PC-3 (cell line): Measurements from ENCODE around the gene ZNF407. TPM values are rescaled to one million over a fixed set of nuclear protein-coding genes. Genes with fewer than 3 reads are reported as not detected.

ENCODE experiments used
- ATAC-seq: fragments of 200-7000 bp; cut with Tn5 transposase; 2 replicates; pipeline ENCODE4 v1.9.1; 2020; ENCODE audit warnings: mild to moderate bottlenecking, moderate library complexity
- BruUV-seq: library from RNA; stranded (reverse); fragments of 400-500 nt; replicated peaks from 2 replicates; lab custom pipeline; 2021; lab: Mats Ljungman, UMichigan
- CTCF ChIA-PET: fragments of 300-600 bp; sonication (Branson Sonifier 250); formaldehyde crosslinking; loops from one replicate; lab custom pipeline; 2022; ENCODE audit warnings: antibody characterized with exemption; lab: Charles Lee
- POLR2A ChIA-PET: fragments of 300-600 bp; sonication (Branson Sonifier 250); formaldehyde crosslinking; loops from one replicate; lab custom pipeline; 2022; ENCODE audit warnings: antibody characterized with exemption; ENCODE audit not compliant: unreplicated experiment; lab: Charles Lee
- DNase-seq: peaks from one replicate; pipeline ENCODE4 v3.0.0-alpha.2; 2015
- H2AFZ ChIP-seq: fragments of 300-600 bp; sonication (generic); 2 replicates; pipeline ENCODE4 v1.6.0; 2016; ENCODE audit warnings: antibody characterized with exemption, low read length
- H3F3A ChIP-seq: fragments of 300-600 bp; sonication (generic); one replicate; pipeline ENCODE4 v1.6.0; 2017; ENCODE audit warnings: antibody characterized with exemption, low read length, control low read depth, mild to moderate bottlenecking; ENCODE audit not compliant: unreplicated experiment
- H3K27ac ChIP-seq: fragments of 300-600 bp; sonication (generic); 2 replicates; pipeline ENCODE4 v1.5.1; 2016; ENCODE audit warnings: mild to moderate bottlenecking, low read length
- H3K27me3 ChIP-seq: fragments of 300-600 bp; sonication (generic); 2 replicates; pipeline ENCODE4 v1.6.1; 2016; ENCODE audit warnings: low read length, mixed read lengths
- H3K36me3 ChIP-seq: fragments of 300-600 bp; sonication (generic); 2 replicates; pipeline ENCODE4 v1.6.1; 2016; ENCODE audit warnings: low read depth, mixed run types, low read length, mixed read lengths
- H3K4me1 ChIP-seq: fragments of 300-600 bp; sonication (generic); 2 replicates; pipeline ENCODE4 v1.5.1; 2016; ENCODE audit warnings: low read length; ENCODE audit not compliant: insufficient read depth
- H3K4me2 ChIP-seq: fragments of 300-600 bp; sonication (generic); 2 replicates; pipeline ENCODE4 v1.6.0; 2016; ENCODE audit warnings: low read length
- H3K4me3 ChIP-seq: fragments of 300-600 bp; sonication (generic); 2 replicates; pipeline ENCODE4 v1.5.1; 2016; ENCODE audit warnings: mild to moderate bottlenecking, low read length, mixed read lengths
- H3K79me2 ChIP-seq: fragments of 300-600 bp; sonication (generic); 2 replicates; pipeline ENCODE4 v1.6.1; 2017; ENCODE audit warnings: low read length, mixed read lengths
- H3K9ac ChIP-seq: fragments of 300-600 bp; sonication (generic); 2 replicates; pipeline ENCODE4 v1.6.0; 2016; ENCODE audit warnings: mild to moderate bottlenecking, low read length
- H3K9me2 ChIP-seq: fragments of 300-600 bp; sonication (generic); replicated peaks from 2 replicates; pipeline ENCODE4 v1.6.1; 2016; ENCODE audit warnings: mixed run types, low read length, mixed read lengths
- H3K9me3 ChIP-seq: fragments of 300-600 bp; sonication (generic); 2 replicates; pipeline ENCODE4 v1.6.1; 2016; ENCODE audit warnings: low read length, mixed read lengths
- H4K20me1 ChIP-seq: fragments of 300-600 bp; sonication (generic); 2 replicates; pipeline ENCODE4 v1.6.1; 2016; ENCODE audit warnings: low read length, mixed read lengths
- CTCF ChIP-seq: fragments of 300-600 bp; sonication (generic); conservative IDR thresholded peaks from 2 replicates; pipeline ENCODE4 v1.5.1; 2017; ENCODE audit warnings: antibody characterized with exemption, low read depth, mild to moderate bottlenecking, low read length
- EZH2 ChIP-seq: fragments of 300-600 bp; sonication (generic); IDR thresholded peaks from one replicate; pipeline ENCODE4 v1.6.1; 2017; ENCODE audit warnings: antibody characterized with exemption, mild to moderate bottlenecking, low read length; ENCODE audit not compliant: unreplicated experiment
- EZH2phosphoT487 ChIP-seq: fragments of 300-600 bp; sonication (generic); IDR thresholded peaks from 2 replicates; pipeline ENCODE4 v1.6.1; 2018; ENCODE audit warnings: mild to moderate bottlenecking, antibody characterized with exemption, low read length, borderline replicate concordance
- intact Hi-C: fragments of 100-400 bp; cut with micrococcal nuclease; formaldehyde crosslinking; loops from 2 replicates; pipeline ENCODE4 v1.9.0; 2023
- total RNA-seq: library from RNA; depleted of rRNA; stranded (reverse); fragments of >200 nt; gene quantifications from 2 replicates; pipeline ENCODE4 v1.2.3, GENCODE V29; 2014

The ZNF407 gene
- total RNA-seq, 1 experiment from 2014 or later, result 9.3 TPM

DNA sequence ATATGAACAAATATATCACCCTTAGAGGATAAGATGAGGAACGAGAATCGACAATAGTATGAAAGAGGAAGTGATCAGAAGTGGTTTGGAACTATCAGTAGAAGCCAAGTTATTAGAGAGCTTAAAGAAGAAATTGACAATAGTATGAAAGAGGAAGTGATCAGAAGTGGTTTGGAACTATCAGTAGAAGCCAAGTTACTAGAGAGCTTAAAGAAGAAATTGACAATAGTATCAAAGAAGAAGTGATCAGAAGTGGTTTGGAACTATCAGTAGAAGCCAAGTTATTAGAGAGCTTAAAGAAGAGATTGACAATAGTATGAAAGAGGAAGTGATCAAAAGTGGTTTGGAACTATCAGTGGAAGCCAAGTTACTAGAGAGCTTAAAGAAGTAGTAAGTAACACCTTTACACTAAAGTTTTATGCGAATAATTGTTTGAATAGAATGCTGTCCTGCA lies 175.5 kb downstream of the ZNF407 start:
- DNase-seq, result no peak
- no peaks in the 10 kb centered on the region for H3K9me2 ChIP-seq
- TF ChIP-seq CTCF, result no peak
- no peak for TF ChIP-seq EZH2phosphoT487
- no peak for TF ChIP-seq EZH2
- ATAC-seq, result no peak
- no peaks in the 10 kb centered on the region for H3K79me2 ChIP-seq
- no peak overlapping the region for H2AFZ ChIP-seq
- no peak overlapping the region for H3K9ac ChIP-seq
- H4K20me1 ChIP-seq, result no peaks in the 10 kb centered on the region
- POLR2A ChIA-PET, result no interaction called here
- intact Hi-C loops, result no loop called here
- no peaks in the 10 kb centered on the region for H3K9me3 ChIP-seq
- no peak overlapping the region for H3K27ac ChIP-seq
- H3F3A ChIP-seq, result no peaks in the 10 kb centered on the region
- peaks cover 12% of the 10 kb centered on the region for H3K4me1 ChIP-seq
- H3K36me3 ChIP-seq, result no peaks in the 10 kb centered on the region
- no peaks in the 10 kb centered on the region for H3K27me3 ChIP-seq
- no peak overlapping the region for H3K4me3 ChIP-seq
- BruUV-seq, result no TSS peak
- no peak overlapping the region for H3K4me2 ChIP-seq
- CTCF ChIA-PET, result no interaction called here

- Histone ChIP-seq H3K4me3 (no peak overlapping the region), H3K4me1 (peaks cover 12% of the 10 kb centered on the region), H3K79me2 (no peaks in the 10 kb centered on the region), H2AFZ (no peak overlapping the region), H4K20me1 (no peaks in the 10 kb centered on the region), H3K27me3 (no peaks in the 10 kb centered on the region), H3K4me2 (peak overlapping the region; percentile 6; the same call in 1 of the 2 replicates), H3K9me3 (no peaks in the 10 kb centered on the region), H3K36me3 (no peaks in the 10 kb centered on the region), H3K9me2 (no peaks in the 10 kb centered on the region), H3F3A (no peaks in the 10 kb centered on the region), H3K27ac (peak overlapping the region; percentile 18; the same call in 1 of the 2 replicates), H3K9ac (no peak overlapping the region)
- TF ChIP-seq EZH2phosphoT487 (no peak), CTCF (no peak), EZH2 (no peak)
- no TSS peak for BruUV-seq
- peak; percentile 76 for DNase-seq
- ATAC-seq, result peak; percentile 95
- ChIA-PET CTCF (no interaction called here), POLR2A (no interaction called here)
- intact Hi-C loops, result no loop called here
Observed at GRCh38 chr18:74774486-74774885, 176.8 kb downstream of the ZNF407 start.

DNA sequence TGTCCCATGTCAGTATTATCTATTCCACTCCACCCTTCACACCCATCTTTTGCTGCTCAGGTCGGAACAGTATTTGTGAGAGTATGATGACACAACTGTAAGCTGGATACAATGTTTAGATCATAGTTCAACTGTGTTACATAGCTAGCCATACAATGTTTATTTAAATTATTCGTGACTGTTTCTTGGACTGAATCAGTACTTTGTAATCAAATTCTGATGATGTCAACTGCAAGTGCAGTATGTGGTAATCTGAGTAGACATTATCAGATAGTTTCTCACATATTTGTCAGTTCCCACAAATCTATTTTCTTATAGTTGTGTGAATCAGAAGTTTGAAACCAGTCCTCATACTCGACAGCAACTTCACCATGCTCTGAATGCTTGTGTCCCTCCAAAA lies 177.6 kb downstream of the ZNF407 start:
- no TSS peak for BruUV-seq
- POLR2A ChIA-PET, result no interaction called here
- Histone ChIP-seq H3K4me2 (no peak overlapping the region), H4K20me1 (no peaks in the 10 kb centered on the region), H3K36me3 (no peaks in the 10 kb centered on the region), H3K9ac (no peak overlapping the region), H2AFZ (no peak overlapping the region), H3K4me1 (peaks cover 12% of the 10 kb centered on the region), H3K27ac (no peak overlapping the region), H3K9me3 (no peaks in the 10 kb centered on the region), H3K79me2 (no peaks in the 10 kb centered on the region), H3K27me3 (no peaks in the 10 kb centered on the region), H3K9me2 (no peaks in the 10 kb centered on the region), H3K4me3 (no peak overlapping the region), H3F3A (no peaks in the 10 kb centered on the region)
- peak; percentile 16 for DNase-seq
- intact Hi-C loops, result no loop called here
- TF ChIP-seq EZH2 (no peak), EZH2phosphoT487 (no peak), CTCF (no peak)
- ATAC-seq, result no peak
- CTCF ChIA-PET, result no interaction called here
